GM18909 (cell line): ENCODE measurements around the gene KRTAP21-2.
"Not testable (repeated sequence)": the region's sequence is repeated elsewhere in the genome, so short reads cannot be mapped to it uniquely, and the experiment has no call there.

Source experiments
- ATAC-seq: cut with Tn5 transposase; IDR thresholded peaks from one replicate; pipeline ENCODE4 v1.9.1; 2021; ENCODE audit warnings: mild to moderate bottlenecking; ENCODE audit not compliant: unreplicated experiment, poor library complexity

KRTAP21-2 gene

DNA sequence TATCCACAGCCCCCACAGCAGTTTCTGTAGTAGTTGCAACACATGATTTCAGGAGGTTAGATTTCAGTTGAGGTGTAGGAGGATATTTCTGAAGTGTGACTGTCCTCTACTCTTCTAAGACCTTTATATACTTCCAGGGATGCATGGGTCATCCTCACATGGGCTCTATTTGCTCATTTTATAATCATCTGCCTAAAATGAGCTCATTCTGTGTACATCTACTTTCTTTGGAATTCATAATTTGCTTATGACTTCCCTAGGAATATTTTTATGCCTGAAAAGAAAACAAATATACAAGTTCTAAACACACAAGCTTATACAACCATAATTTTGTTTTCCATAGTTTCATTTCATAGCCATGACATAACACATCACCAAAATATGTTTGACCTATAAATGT is at the start of gene KRTAP21-2:
Gene KRTAP21-2 (minus strand): TSS at position 101 of the 400 bp plus-strand sequence. CDS start 57 bp downstream, at position 44.
- no peak for ATAC-seq

DNA sequence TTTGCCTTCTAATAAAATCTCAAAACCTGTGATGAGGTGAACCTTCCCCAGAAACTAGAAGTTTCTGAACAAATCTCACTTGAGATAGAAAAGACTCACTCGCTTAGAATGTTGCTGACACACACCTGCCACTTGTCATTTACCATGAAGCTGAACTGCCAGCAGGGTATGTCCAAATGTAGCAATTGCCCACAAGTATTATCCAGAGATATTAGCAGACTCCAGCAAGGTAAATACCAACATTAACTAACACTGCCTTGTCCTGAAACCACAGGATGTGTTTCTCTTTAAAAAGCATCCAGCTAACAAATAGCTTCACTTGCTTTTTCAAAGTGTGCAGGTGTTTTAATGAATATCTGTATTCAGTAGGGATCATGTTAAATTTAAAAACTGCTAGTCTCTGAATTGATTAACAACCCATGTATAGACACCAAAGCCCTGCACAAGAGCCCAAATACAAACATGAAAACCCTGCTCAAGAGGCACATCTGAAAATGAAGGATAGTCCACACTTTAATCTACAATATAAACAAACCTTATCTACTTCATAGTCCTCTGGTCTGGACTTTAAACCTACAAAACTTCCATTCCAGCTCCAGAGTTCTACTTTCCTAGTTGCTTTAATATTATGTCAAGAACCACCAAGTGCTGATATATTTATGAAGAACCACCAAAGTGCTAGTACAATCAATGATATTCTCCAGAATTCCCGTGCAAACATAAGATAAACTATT is 46.7 kb upstream of the KRTAP21-2 start:
- ATAC-seq: no peak

DNA sequence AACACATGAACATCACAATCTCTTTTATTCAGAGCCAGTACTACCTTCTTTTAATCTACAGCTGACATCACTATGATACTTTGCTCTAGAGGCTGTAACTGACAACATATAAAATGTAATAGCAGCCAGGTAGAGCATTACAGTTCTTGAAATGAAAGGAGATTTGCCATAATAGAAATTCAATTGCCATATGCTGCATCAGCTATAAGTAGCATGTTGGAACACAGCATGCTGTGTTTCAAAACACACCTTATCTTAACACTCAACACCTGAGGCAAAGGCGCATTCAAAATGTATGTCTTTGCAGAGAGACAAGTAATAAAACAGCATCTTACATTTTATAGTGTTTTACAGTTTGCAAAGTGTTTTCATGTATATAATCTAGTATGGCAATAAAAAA is 32.2 kb upstream of the KRTAP21-2 start:
- ATAC-seq: no peak

DNA sequence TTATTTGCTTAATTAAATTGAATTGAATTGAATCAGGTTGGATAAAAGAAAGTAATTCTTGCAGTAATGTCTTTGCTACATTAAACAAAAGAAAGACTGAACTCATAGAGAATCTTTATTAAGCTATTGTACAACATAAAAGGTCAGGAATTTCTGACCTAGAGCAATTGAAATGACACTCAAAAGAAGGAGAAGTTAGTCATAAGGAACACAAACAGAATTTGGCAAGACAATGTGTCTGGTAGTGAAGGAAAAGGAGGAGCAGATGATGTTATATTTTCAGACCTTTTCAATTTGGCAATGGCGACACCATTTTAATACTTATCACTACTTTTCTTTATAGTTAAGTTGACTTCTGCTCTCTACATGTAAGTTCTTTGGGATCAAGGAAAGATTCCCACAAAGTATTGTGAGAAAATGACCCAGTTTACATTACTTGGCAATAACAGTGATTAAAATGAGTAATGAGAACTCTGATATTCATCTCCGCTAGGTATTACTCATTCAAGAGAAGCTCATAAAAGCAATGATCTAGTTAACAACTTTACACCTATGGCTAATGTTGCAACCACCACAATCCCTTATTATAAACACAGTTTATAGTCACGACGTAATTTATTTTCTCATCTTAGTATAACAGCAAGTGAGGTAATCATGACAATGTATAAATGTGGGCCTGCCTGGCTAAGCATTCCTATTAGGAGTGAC is 22.8 kb upstream of the KRTAP21-2 start:
- ATAC-seq: no peak

DNA sequence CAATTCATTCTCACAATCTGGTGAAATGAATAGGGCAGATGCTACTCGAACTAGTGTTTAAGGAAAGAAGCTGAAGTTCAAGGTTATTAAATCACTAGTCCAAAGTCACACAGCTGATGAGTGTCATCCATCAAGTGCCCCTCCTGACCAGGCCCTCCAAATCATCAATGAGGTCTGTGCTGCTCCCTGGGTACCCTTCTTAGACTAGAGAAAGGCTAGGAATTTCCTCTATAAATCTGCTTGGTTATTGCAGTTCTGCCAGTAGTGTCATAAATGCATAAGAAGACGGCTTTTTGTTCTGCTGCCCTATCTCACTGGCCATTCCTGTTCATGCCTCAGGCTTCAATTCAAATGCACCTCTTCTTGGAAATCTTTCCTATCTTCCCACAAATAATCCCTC is 13.7 kb upstream of the KRTAP21-2 start:
- no peak for ATAC-seq

DNA sequence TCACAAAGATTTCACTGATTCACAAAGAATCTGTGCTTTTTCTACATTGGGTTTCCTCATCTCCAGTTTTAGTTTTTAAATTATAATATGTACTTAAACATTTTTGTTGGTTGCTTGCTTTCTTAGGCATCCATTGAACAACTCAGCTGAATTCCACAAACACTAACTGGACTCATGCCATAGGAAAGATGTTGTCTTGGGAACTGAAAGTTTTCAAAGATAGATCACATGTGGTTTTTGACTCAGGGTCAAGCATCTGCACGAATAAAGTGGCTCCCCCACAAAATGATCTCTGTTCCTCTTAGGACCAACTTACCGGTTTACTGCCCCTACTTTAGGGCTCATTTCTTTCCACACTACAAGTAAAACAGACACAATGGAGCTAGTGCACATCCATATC is 11.2 kb upstream of the KRTAP21-2 start:
- ATAC-seq: no peak

DNA sequence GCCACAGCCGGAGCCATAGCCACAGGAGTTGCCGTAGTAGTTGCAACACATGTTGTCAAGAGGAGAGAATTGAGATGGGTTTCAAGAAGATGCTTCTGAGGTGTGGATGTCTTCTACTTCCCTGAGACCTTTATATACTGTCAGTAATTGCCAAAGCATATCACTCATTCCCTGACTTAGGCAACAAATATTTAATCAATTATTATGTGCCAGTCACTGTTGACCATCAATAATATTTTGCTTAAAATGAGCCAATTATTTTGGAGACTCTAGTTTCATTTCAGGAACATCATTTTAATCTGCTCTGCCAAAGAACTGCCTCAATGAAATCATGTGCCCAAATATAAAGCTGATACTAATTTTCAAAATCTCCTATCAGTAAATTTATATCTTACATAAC is 8.3 kb upstream of the KRTAP21-2 start, which contains the start of gene KRTAP21-1:
Gene KRTAP21-1 (minus strand): TSS at position 101 of the 400 bp plus-strand sequence. CDS start 50 bp downstream, at position 51.
- ATAC-seq: not testable (repeated sequence)

DNA sequence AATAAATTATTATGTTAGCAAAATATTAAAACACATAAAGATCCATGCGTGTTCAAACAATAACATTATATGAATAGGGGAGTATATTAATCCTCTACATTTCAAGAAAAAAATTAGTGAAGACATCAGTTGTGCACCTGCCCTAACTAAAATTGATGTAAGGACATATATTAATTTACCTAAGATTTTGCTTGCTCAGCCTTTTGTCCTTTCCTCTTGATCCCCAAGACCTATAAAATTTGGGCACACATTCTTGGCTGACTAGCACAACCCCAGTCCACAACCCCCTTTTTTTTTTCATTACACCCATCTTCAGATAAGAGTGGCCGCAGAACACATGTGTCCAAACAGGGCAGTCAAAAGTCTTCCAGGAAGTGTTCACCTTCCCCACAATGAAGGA is 6.6 kb downstream of the KRTAP21-2 start:
- ATAC-seq: no peak

DNA sequence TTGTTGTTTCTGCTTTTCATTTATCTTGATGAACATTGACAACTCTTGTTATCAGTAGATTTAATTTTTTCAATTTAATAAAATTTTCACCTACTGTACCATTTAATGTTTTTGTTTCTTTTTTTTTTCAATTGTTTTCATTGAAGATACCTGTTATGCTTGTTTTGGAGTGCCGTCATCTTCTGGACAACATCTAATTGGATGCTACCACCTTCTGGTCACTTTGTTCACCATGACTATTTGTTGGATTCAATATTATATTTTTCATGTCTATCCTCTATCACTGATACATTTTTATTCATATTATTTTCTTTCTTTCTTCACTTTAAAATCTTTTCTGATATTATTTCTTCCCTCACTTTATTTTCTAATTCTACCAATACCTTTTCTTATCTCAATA is 14.0 kb downstream of the KRTAP21-2 start:
- no peak for ATAC-seq

DNA sequence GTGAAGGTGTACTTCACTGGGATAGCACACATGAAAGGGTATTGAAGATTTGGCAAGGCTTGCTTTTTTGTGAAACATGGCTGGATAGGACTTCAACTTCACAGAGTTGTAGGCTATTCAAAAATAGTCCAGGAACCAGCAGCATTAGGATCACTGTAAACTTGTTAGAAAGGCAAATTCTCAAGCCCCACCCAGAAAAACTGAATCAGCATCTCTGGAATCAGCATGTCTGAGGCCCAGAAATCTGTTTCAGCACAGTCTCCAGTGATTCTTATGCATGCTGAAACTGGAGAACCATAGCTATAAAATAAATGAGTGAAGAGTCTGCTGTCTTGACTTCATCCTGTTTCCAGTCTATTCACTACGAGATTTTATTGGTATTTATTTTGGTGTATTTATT is 20.3 kb downstream of the KRTAP21-2 start:
- no peak for ATAC-seq

DNA sequence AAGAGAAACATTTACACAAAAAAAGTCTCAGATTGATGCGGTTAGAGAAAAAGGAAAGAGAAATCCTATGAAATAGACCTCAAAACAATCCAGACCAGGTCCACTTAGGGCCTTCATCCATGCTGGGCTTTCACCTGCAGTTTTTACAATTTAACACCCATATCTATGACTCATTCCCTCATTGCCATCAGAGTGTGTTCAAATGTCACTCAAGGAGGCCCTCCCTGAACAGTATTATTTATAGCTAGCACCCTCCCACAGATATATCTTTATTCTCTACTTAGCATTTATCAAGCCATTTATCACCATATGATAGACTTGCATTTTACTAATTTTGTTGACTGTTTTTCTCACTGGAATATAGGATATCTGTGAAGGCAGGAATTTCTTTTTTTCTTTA is 27.7 kb downstream of the KRTAP21-2 start:
- no peak for ATAC-seq

DNA sequence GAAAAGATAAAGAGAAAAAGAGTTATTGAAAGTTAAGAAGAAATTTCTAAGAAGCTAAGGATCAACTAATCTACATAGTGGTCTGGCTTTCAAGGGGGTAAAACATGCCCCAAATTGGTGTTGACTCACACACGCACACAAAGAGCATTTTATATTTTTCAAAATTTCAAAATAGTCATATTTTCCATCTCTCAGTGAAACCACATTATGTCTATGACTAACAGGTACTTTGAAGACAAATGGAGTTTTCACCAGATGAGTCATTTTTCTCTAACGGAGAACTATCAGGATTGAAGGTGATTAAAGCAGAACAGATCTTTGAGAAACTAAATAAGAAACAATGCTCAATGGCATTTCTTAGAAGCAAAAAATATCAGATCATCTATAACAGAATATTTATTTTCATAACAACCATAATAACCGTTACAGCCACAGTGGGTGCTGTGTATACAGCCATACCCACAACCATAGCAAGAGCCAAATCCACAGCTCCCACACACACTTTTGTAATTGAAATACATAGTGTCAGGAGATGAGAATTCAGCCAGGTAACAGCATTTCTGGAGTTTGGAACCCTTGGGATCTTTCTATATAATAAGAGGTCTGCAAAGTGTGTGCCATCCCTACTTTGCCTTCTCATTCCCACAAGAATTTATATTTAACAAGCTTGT is 28.7 kb downstream of the KRTAP21-2 start, which contains the start of gene KRTAP21-3:
Gene KRTAP21-3 (minus strand): TSS at position 539 of the 671 bp plus-strand sequence. CDS start 18 bp downstream, at position 521.
- ATAC-seq: no peak

DNA sequence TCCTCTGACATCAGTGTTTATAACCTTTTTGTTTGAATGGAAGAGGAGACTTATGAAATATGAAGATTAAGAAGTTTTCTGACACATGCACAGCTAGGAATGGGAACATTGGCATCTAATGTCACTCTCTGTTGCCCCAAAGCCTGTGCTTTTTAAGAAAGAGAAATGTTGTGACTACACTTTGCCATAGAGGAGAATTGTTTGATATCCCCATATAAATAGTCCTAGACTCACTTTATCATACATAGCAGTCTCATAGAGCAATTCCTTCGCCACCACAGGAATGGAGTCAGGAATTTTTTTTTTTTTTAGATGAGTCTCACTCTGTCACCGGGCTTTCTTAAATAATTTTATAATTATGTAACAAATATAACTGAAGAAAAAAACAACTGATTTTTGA is 30.0 kb downstream of the KRTAP21-2 start:
- no peak for ATAC-seq

DNA sequence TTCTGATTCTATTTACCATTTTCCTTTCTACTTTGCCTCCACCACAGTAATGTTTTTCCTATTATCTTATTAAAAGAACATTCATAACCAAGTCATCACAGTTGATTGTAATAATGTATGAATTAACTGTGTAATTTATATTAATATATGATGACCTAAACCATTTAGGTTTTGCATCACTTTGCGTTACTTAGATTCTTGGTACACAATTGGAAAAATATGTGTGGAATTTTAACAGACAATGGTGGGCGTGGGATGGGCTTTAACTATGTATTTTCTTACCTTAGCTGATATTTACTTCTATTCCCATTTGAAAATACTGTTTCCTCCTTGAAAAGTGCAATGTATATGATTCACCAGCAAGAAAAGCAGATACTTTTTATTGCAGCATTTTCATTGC is 32.1 kb downstream of the KRTAP21-2 start:
- ATAC-seq: no peak

DNA sequence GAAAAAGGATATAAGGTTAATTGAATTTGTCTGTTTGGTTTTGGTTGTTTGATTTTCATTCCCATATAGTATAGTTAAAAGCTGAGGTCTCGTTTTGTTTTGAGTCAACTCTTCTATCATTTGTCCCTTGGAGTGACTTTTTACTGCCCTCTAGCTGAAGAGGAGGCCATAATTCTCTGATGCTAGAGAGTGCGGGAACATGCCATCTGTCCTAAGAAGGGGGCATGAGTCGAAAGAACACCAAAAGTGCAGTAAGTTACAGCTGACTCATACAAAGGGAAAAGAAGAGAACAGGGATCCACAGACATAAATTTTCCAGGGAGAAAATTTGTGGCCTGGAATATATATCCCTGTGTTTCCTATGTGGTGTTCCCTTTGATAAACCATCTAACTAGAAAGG is 32.6 kb downstream of the KRTAP21-2 start:
- no peak for ATAC-seq

DNA sequence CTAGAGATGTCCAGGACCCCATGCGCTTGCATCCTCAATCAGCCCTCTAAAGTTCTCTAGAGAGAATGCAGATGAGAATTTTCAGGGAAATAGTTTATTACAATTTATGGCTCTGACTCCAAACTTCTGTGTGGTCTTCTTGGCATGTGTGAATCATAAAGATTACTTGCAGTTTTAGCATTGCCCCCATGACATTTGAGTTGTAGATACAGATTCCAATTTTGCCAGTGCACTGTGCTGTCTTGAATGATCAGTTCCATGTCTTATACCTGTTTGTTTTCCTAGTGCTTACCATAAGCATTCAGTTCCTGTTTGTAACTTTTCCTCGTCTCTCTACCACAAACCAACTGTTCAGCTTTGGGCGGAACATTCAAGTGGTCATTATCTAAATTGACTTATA is 33.3 kb downstream of the KRTAP21-2 start:
- no peak for ATAC-seq

DNA sequence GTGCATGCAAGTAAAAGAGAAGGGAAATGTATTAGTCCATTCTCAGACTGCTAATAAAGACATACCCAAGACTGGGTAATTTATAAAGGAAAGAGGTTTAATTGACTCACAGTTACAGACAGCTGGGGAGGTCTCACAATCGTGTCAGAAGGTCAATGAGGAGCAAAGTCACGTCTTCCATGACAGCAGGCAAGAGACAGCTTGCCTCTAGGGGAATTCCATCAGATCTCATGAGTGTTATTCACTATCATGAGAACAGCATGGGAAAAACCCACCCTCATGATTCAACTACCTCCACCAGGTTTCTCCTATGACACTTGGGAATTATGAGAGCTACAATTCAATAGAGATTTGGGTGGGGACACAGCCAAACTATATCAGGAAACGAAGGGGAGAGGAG is 36.6 kb downstream of the KRTAP21-2 start:
- ATAC-seq: no peak

DNA sequence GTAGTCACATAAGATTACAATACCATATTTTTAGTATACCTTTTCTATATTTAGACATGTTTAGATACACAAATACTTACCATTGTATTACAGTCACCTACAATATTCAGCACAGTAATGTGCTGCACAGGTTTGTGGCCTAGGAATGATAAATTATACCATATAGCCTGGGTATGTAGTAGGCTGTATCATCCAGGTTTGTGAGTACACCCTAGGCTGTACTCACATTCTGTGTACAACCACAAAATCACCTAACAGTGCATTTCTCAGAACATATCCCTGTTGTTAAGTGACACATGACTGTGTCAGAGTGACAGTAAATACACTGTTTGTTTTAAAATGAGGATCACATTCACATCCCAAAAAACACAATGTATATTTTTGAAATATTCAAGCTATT is 39.6 kb downstream of the KRTAP21-2 start:
- ATAC-seq: no peak
